ENCODE measurements around the gene STK11. TPM values are rescaled to one million over a fixed set of nuclear protein-coding genes. Genes with fewer than 3 reads are reported as not detected.

Gene STK11
- total RNA-seq, 1 donor from 2014 or later, result 27.4 TPM

DNA sequence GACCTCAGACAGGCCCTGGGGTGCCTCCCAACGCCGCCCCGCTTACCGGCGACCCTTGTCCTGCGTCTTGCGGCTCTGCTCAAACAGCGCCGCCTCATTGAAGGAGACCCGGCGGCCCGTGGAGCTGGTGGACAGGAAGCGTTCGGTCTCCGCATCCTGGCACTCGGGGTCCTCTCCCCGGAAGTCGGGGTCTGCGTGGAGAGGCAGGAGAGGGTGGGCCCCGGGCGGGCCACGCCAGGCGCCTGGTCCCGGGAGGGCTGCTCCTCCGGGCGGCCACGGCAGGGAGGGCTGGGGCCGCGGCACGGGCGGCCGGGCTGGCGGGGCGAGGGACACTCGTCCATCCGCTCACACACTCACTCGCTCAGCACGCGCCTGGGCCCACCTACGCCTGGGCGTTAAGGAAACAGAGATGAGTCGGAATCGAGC, 29.4 kb downstream of the STK11 start:
- Mint-ChIP-seq H3K36me3 (no peaks in the 10 kb centered on the region), H3K27ac (no peak overlapping the region), H3K4me3 (no peak overlapping the region), H3K4me1 (peaks cover 22% of the 10 kb centered on the region), H3K27me3 (ENCODE audit: insufficient read depth, low read depth) (peaks cover 12% of the 10 kb centered on the region), H3K9me3 (no peaks in the 10 kb centered on the region)
- no peak overlapping the region for H3K4me2 ChIP-seq
- no peak overlapping the region for H3K27ac ChIP-seq
- peaks cover 12% of the 10 kb centered on the region for H3K79me2 ChIP-seq (ENCODE audit: low read depth)
- H2AFZ ChIP-seq (replicated peaks), result no peak overlapping the region
- TF ChIP-seq EZH2 (IDR thresholded peaks at IDR 0.05) (no peak), EZH2phosphoT487 (IDR thresholded peaks at IDR 0.05) (no peak), CTCF (IDR thresholded peaks at IDR 0.05) (no peak)
- peaks cover 23% of the 10 kb centered on the region for H3F3A ChIP-seq (ENCODE audit: low read depth)
- no peaks in the 10 kb centered on the region for H3K27me3 ChIP-seq
- no peak overlapping the region for H3K9ac ChIP-seq
- H3K4me3 ChIP-seq, result no peak overlapping the region
- DNase-seq (ENCODE audit: low spot score), result no peak
- peaks cover 8% of the 10 kb centered on the region for H3K4me1 ChIP-seq
- no peaks in the 10 kb centered on the region for H3K9me3 ChIP-seq (ENCODE audit: low read depth)
- no peaks in the 10 kb centered on the region for H3K36me3 ChIP-seq
- H4K20me1 ChIP-seq (ENCODE audit: low read depth), result peaks cover 19% of the 10 kb centered on the region

GRCh38 chr19:1235625-1236538, 30.3 kb downstream of the STK11 start:
- Histone ChIP-seq H3K4me3 (peak overlapping the region; percentile 75), H3F3A (ENCODE audit: low read depth) (peaks cover 25% of the 10 kb centered on the region), H3K4me2 (peak overlapping the region; percentile 89), H2AFZ (replicated peaks) (no peak overlapping the region), H3K36me3 (no peaks in the 10 kb centered on the region), H3K9me3 (ENCODE audit: low read depth) (no peaks in the 10 kb centered on the region), H3K4me1 (peaks cover 9% of the 10 kb centered on the region), H3K9ac (no peak overlapping the region), H3K79me2 (ENCODE audit: low read depth) (peaks cover 12% of the 10 kb centered on the region), H3K27me3 (peaks cover 5% of the 10 kb centered on the region), H4K20me1 (ENCODE audit: low read depth) (peaks cover 14% of the 10 kb centered on the region), H3K27ac (no peak overlapping the region)
- no peak for TF ChIP-seq EZH2phosphoT487 (IDR thresholded peaks at IDR 0.05)
- H3K27me3 Mint-ChIP-seq (ENCODE audit: insufficient read depth, low read depth), result peaks cover 12% of the 10 kb centered on the region
- no peaks in the 10 kb centered on the region for H3K9me3 Mint-ChIP-seq
- peak overlapping the region; percentile 77 for H3K4me3 Mint-ChIP-seq
- H3K36me3 Mint-ChIP-seq, result no peaks in the 10 kb centered on the region
- no peak for DNase-seq (ENCODE audit: low spot score)
- H3K27ac Mint-ChIP-seq, result no peak overlapping the region
- H3K4me1 Mint-ChIP-seq, result peaks cover 26% of the 10 kb centered on the region

GRCh38 chr19:1236576-1236975, 31.0 kb downstream of the STK11 start:
- no peaks in the 10 kb centered on the region for H3K36me3 ChIP-seq
- Mint-ChIP-seq H3K9me3 (no peaks in the 10 kb centered on the region), H3K4me1 (peaks cover 33% of the 10 kb centered on the region), H3K4me3 (peak overlapping the region; percentile 77), H3K27me3 (ENCODE audit: insufficient read depth, low read depth) (peaks cover 15% of the 10 kb centered on the region), H3K27ac (no peak overlapping the region), H3K36me3 (no peaks in the 10 kb centered on the region)
- H3K4me2 ChIP-seq, result peak overlapping the region; percentile 89
- H3K27ac ChIP-seq, result no peak overlapping the region
- H2AFZ ChIP-seq (replicated peaks), result no peak overlapping the region
- H3K4me3 ChIP-seq, result peak overlapping the region; percentile 75
- peak; percentile 68 for DNase-seq (ENCODE audit: low spot score)
- peaks cover 7% of the 10 kb centered on the region for H3K27me3 ChIP-seq
- peaks cover 29% of the 10 kb centered on the region for H3F3A ChIP-seq (ENCODE audit: low read depth)
- peaks cover 11% of the 10 kb centered on the region for H4K20me1 ChIP-seq (ENCODE audit: low read depth)
- peaks cover 9% of the 10 kb centered on the region for H3K4me1 ChIP-seq
- peaks cover 12% of the 10 kb centered on the region for H3K79me2 ChIP-seq (ENCODE audit: low read depth)
- H3K9ac ChIP-seq, result no peak overlapping the region
- TF ChIP-seq EZH2 (IDR thresholded peaks at IDR 0.05) (no peak), CTCF (IDR thresholded peaks at IDR 0.05) (no peak), EZH2phosphoT487 (IDR thresholded peaks at IDR 0.05) (no peak)
- no peaks in the 10 kb centered on the region for H3K9me3 ChIP-seq (ENCODE audit: low read depth)
